Left forelimb (tissue), 1 donor: ENCODE results near the gene OSBPL9.
"Not testable (repeated sequence)": the region's sequence is repeated elsewhere in the genome, so short reads cannot be mapped to it uniquely, and the experiment has no call there.

Source experiments
- DNase-seq: peaks from one replicate; pipeline ENCODE4 v3.0.0-alpha.2; 2018; ENCODE audit warnings: low spot score

The OSBPL9 gene

GRCh38 chr1:51712590-51712989 is 95.7 kb downstream of the OSBPL9 start:
- no peak for DNase-seq

- no peak for DNase-seq
These were observed 97.6 kb downstream of the OSBPL9 start for GRCh38 chr1:51714374-51715019.

GRCh38 chr1:51715369-51715768 is 98.5 kb downstream of the OSBPL9 start:
- DNase-seq = no peak

GRCh38 chr1:51716746-51717145 is 99.9 kb downstream of the OSBPL9 start:
- DNase-seq = no peak

- DNase-seq = no peak
These were observed 101.0 kb downstream of the OSBPL9 start for GRCh38 chr1:51717842-51718241.

GRCh38 chr1:51719146-51719545 is 102.3 kb downstream of the OSBPL9 start:
- DNase-seq = no peak

GRCh38 chr1:51724797-51725196 is 107.9 kb downstream of the OSBPL9 start:
- no peak for DNase-seq

GRCh38 chr1:51726051-51726450 is 109.2 kb downstream of the OSBPL9 start:
- no peak for DNase-seq

GRCh38 chr1:51726544-51727225 is 109.8 kb downstream of the OSBPL9 start:
- no peak for DNase-seq

GRCh38 chr1:51727366-51727765 is 110.5 kb downstream of the OSBPL9 start:
- no peak for DNase-seq

GRCh38 chr1:51728611-51729155 is 111.8 kb downstream of the OSBPL9 start:
- no peak for DNase-seq

GRCh38 chr1:51729156-51729823 is 112.4 kb downstream of the OSBPL9 start:
- peak; percentile 79 for DNase-seq

- no peak for DNase-seq
These were observed 113.0 kb downstream of the OSBPL9 start for GRCh38 chr1:51729824-51730301.

GRCh38 chr1:51731998-51732397 is 115.1 kb downstream of the OSBPL9 start:
- no peak for DNase-seq

- no peak for DNase-seq
These were observed 116.0 kb downstream of the OSBPL9 start for GRCh38 chr1:51732701-51733425.

- DNase-seq = not testable (repeated sequence)
These were observed 116.5 kb downstream of the OSBPL9 start for GRCh38 chr1:51733426-51733774.

GRCh38 chr1:51733793-51734522 is 117.1 kb downstream of the OSBPL9 start:
- no peak for DNase-seq

- DNase-seq = no peak
These were observed 118.2 kb downstream of the OSBPL9 start for GRCh38 chr1:51734896-51735745.

- no peak for DNase-seq
These were observed 118.9 kb downstream of the OSBPL9 start for GRCh38 chr1:51735746-51736254.

GRCh38 chr1:51736702-51737101 is 119.8 kb downstream of the OSBPL9 start:
- no peak for DNase-seq
